Measurements from ENCODE around the gene SLC2A6. TPM values are rescaled to one million over a fixed set of nuclear protein-coding genes. Genes with fewer than 3 reads are reported as not detected.

SLC2A6 gene
- total RNA-seq, 5 donors from 2014 or later (not counting 1 experiment from before 2014, with no cell fraction given), result 3.6 to 6.1 (median 4.9) TPM

- 86% methylated on average over 20 of the region's 24 CpGs for WGBS (ENCODE audit: insufficient coverage)
- ChIA-PET CTCF (no interaction called here), POLR2A (no interaction called here)
- Histone ChIP-seq H3K27me3 (replicated peaks in 1 of 2; ENCODE audit: control insufficient read depth in 2 of 2, extremely low read depth in 1 of 2, insufficient read depth in 2 of 2, low read length in 1 of 2) (peaks cover 0 to 15% of the 10 kb centered on the region in 2 experiments), H3K4me1 (ENCODE audit: control insufficient read depth in 1 of 2, extremely low read depth in 1 of 2, insufficient read depth in 2 of 2, low read length in 2 of 2) (peaks cover 12 to 34% of the 10 kb centered on the region in 2 experiments), H3K4me3 (ENCODE audit: control insufficient read depth in 1 of 2, extremely low read depth in 1 of 2, low read length in 1 of 2) (no peak overlapping the region), H3K27ac (ENCODE audit: low read length) (peak overlapping the region; percentile 65), H3K36me3 (ENCODE audit: control insufficient read depth in 2 of 2, extremely low read depth in 1 of 2, insufficient read depth in 1 of 2, low read length in 1 of 2) (no peaks in the 10 kb centered on the region), H3K9me3 (no peaks in the 10 kb centered on the region)
- Mint-ChIP-seq H3K4me1 (peaks cover 16 to 27% (median 22%) of the 10 kb centered on the region in 3 donors), H3K9me3 (peaks cover 3 to 4% (median 3%) of the 10 kb centered on the region in 3 donors), H3K4me3 (peak overlapping the region in 1 of 3 donors; percentile 11), H3K36me3 (peaks cover 2% of the 10 kb centered on the region), H3K27me3 (peaks cover 0 to 8% of the 10 kb centered on the region in 2 donors), H3K27ac (peak overlapping the region; percentile 26 to 99)
- DNase-seq (no peak), ATAC-seq (replicated peaks in 1 of 4) (no peak)
These were observed 28.5 kb upstream of the SLC2A6 start for GRCh38 chr9:133507246-133507965.

DNA sequence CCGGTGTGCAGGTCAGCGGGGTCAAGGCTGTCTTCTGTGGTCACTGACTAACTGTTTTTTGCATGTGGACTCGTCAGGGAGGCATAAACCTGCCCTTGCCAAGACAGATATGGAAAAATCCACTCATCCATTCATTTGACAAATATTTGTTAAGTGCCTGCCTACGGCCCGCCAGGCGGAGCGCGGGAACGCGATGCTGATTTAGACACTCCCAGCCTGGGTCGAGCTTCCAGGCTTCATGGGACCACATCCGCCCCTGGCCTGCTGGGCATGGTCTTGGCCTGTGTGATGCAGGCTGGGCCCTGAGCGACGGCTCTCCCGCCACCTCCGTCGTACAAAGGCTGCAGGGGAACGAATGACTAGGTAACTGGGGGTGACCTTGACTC lies 27.7 kb upstream of the SLC2A6 start:
- no peak overlapping the region for H3K27ac ChIP-seq (ENCODE audit: low read length)
- H3K9me3 Mint-ChIP-seq, result peaks cover 7 to 12% (median 10%) of the 10 kb centered on the region in 3 donors
- ChIA-PET POLR2A (no interaction called here), CTCF (no interaction called here)
- no peak overlapping the region for H3K4me3 Mint-ChIP-seq
- H3K27ac Mint-ChIP-seq, result peak overlapping the region in 1 of 2 donors; percentile 34
- H3K36me3 ChIP-seq (ENCODE audit: control insufficient read depth in 2 of 2, extremely low read depth in 1 of 2, insufficient read depth in 1 of 2, low read length in 1 of 2), result no peaks in the 10 kb centered on the region
- H3K27me3 Mint-ChIP-seq, result peaks cover 0 to 8% of the 10 kb centered on the region in 2 donors
- H3K9me3 ChIP-seq, result peaks cover 2% of the 10 kb centered on the region
- H3K4me3 ChIP-seq (ENCODE audit: control insufficient read depth in 1 of 2, extremely low read depth in 1 of 2, low read length in 1 of 2), result no peak overlapping the region
- peaks cover 12 to 34% of the 10 kb centered on the region in 2 experiments for H3K4me1 ChIP-seq (ENCODE audit: control insufficient read depth in 1 of 2, extremely low read depth in 1 of 2, insufficient read depth in 2 of 2, low read length in 2 of 2)
- 91% methylated on average over 16 of the region's 18 CpGs for WGBS (ENCODE audit: insufficient coverage)
- H3K36me3 Mint-ChIP-seq, result peaks cover 7% of the 10 kb centered on the region
- DNase-seq (no peak), ATAC-seq (replicated peaks in 1 of 4) (no peak)
- peaks cover 0 to 15% of the 10 kb centered on the region in 2 experiments for H3K27me3 ChIP-seq (replicated peaks in 1 of 2; ENCODE audit: control insufficient read depth in 2 of 2, extremely low read depth in 1 of 2, insufficient read depth in 2 of 2, low read length in 1 of 2)
- peaks cover 16 to 27% (median 22%) of the 10 kb centered on the region in 3 donors for H3K4me1 Mint-ChIP-seq

DNA sequence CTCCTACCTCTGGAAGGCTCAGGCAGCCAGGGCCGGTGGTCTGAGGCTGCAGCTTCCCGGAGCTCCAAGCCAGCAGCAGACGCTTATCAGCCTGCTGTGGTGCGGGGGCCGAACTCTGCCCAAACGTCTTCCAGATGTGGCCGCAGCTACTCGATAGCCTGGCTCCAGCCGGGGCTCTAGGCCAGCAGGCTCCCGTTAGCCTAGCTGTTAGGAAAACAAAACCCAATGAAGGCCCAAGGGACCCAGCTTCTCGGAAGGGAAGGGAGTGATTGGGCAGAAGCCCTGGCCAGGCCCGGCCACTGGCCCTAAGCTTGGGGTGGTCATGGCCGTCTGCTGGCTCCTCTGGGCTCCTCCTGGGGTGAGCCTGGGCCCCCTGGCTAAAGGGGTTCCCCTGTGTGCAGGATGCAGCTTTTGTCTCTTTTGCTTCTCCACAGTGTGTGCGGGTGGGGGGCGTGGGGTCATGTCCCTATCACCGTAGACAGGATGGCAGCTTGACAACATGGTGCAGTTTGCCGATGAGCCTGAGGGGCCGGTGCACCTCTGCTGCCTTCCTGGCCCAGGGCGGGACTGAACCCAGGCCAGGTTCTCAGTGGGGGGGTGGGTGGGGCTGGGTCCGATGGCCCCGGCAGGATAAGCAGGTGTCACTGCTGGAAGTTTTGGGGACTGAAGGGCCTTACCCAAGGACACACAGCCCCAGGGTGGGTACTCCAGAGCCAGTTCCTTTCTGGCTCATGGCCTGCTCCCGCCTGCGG lies 27.2 kb upstream of the SLC2A6 start:
- peaks cover 16 to 27% (median 22%) of the 10 kb centered on the region in 3 donors for H3K4me1 Mint-ChIP-seq
- ATAC-seq (replicated peaks in 1 of 4), result no peak
- no peak overlapping the region for H3K4me3 Mint-ChIP-seq
- H3K27me3 Mint-ChIP-seq, result peaks cover 0 to 8% of the 10 kb centered on the region in 2 donors
- no peak overlapping the region for H3K27ac ChIP-seq (ENCODE audit: low read length)
- DNase-seq, result no peak
- H3K9me3 ChIP-seq, result peaks cover 2% of the 10 kb centered on the region
- peaks cover 12 to 34% of the 10 kb centered on the region in 2 experiments for H3K4me1 ChIP-seq (ENCODE audit: control insufficient read depth in 1 of 2, extremely low read depth in 1 of 2, insufficient read depth in 2 of 2, low read length in 2 of 2)
- H3K27me3 ChIP-seq (replicated peaks in 1 of 2; ENCODE audit: control insufficient read depth in 2 of 2, extremely low read depth in 1 of 2, insufficient read depth in 2 of 2, low read length in 1 of 2), result peaks cover 0 to 15% of the 10 kb centered on the region in 2 experiments
- peak overlapping the region in 1 of 2 donors; percentile 34 for H3K27ac Mint-ChIP-seq
- peaks cover 10% of the 10 kb centered on the region for H3K36me3 Mint-ChIP-seq
- POLR2A ChIA-PET, result no interaction called here
- no peaks in the 10 kb centered on the region for H3K36me3 ChIP-seq (ENCODE audit: control insufficient read depth in 2 of 2, extremely low read depth in 1 of 2, insufficient read depth in 1 of 2, low read length in 1 of 2)
- H3K9me3 Mint-ChIP-seq, result peaks cover 11 to 17% (median 11%) of the 10 kb centered on the region in 3 donors
- no peak overlapping the region for H3K4me3 ChIP-seq (ENCODE audit: control insufficient read depth in 1 of 2, extremely low read depth in 1 of 2, low read length in 1 of 2)
- CTCF ChIA-PET, result interaction anchor here in 1 of 2 donors (0.5 kb wide), 1 partner anchor 110 kb away, joined by 3 read pairs; no protein-coding TSS in a partner anchor
- 88% methylated on average over 18 of the region's 23 CpGs for WGBS (ENCODE audit: insufficient coverage)

DNA sequence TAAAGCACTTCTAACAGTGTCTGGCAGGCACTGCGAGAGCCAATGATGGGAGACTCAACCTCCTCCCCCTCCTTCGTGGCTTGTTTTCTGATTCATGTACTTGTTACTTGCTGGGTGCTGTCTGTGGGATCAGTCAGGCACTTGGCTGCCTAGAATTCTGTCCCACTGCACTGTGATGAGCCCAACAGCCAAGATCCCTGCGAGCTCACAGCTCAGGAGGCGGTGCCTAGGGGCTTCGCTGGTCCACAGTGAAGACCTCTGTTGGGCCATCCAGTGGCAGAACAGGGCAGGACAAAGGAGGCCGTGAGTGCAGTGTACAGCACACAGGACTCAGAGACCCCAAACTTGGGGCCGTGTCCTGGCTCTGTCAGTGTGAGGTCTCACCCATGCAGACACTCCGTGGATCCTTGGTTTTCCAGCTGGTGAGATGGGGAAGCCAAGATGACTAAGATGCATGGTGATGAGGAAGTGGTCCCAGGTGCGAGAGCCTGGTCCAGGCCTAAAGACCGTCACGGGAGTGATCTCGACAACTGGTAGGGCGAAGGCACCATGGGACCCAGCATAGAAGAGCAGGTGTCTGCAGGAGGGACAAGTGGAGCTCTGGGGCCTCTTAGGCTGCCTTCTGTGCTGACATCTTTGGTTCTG lies 26.4 kb upstream of the SLC2A6 start:
- peaks cover 0 to 8% of the 10 kb centered on the region in 2 donors for H3K27me3 Mint-ChIP-seq
- ATAC-seq (replicated peaks in 1 of 4) (no peak), DNase-seq (no peak)
- peaks cover 10% of the 10 kb centered on the region for H3K36me3 Mint-ChIP-seq
- H3K4me3 ChIP-seq (ENCODE audit: control insufficient read depth in 1 of 2, extremely low read depth in 1 of 2, low read length in 1 of 2), result no peak overlapping the region
- H3K27me3 ChIP-seq (replicated peaks in 1 of 2; ENCODE audit: control insufficient read depth in 2 of 2, extremely low read depth in 1 of 2, insufficient read depth in 2 of 2, low read length in 1 of 2), result peaks cover 0 to 15% of the 10 kb centered on the region in 2 experiments
- H3K9me3 Mint-ChIP-seq, result peaks cover 11 to 19% (median 12%) of the 10 kb centered on the region in 3 donors
- peaks cover 16 to 22% (median 20%) of the 10 kb centered on the region in 3 donors for H3K4me1 Mint-ChIP-seq
- ChIA-PET POLR2A (no interaction called here), CTCF (interaction anchor here in 1 of 2 donors (0.5 kb wide), 1 partner anchor 109 kb away, joined by 3 read pairs; no protein-coding TSS in a partner anchor)
- H3K36me3 ChIP-seq (ENCODE audit: control insufficient read depth in 2 of 2, extremely low read depth in 1 of 2, insufficient read depth in 1 of 2, low read length in 1 of 2), result no peaks in the 10 kb centered on the region
- WGBS (ENCODE audit: insufficient coverage), result 91% methylated on average over 12 of the region's 13 CpGs
- H3K27ac ChIP-seq (ENCODE audit: low read length), result no peak overlapping the region
- peaks cover 2% of the 10 kb centered on the region for H3K9me3 ChIP-seq
- H3K4me1 ChIP-seq (ENCODE audit: control insufficient read depth in 1 of 2, extremely low read depth in 1 of 2, insufficient read depth in 2 of 2, low read length in 2 of 2), result peaks cover 12 to 34% of the 10 kb centered on the region in 2 experiments
- peak overlapping the region in 1 of 2 donors; percentile 22 for H3K27ac Mint-ChIP-seq
- H3K4me3 Mint-ChIP-seq, result no peak overlapping the region

DNA sequence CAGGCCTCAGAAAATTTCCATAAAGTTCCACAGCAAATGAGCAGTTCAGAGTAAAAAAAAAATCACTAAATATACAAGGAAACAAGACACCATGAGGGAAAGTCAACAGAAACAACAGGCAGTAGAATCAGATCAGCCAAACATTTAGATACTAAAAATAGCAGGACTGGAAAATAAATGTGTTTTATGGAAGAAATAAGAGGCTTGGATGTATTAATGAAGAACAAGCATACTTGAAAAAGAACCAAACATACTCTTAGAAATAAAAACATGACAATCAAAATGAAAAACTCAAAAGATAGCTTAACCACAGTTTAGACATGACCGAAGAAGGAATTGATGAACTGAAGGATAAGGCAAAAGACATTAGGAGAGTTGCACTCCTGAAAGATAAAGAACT lies 23.2 kb upstream of the SLC2A6 start:
- no CpG with 5 or more reads among the region's 1 CpG for WGBS (ENCODE audit: insufficient coverage)
- no peak for ATAC-seq (replicated peaks in 1 of 4)
- peaks cover 0 to under 1% (median 0%) of the 10 kb centered on the region in 3 donors for H3K4me1 Mint-ChIP-seq
- Histone ChIP-seq H3K9me3 (peaks cover 2% of the 10 kb centered on the region), H3K4me1 (ENCODE audit: control insufficient read depth in 1 of 2, extremely low read depth in 1 of 2, insufficient read depth in 2 of 2, low read length in 2 of 2) (peaks cover 0 to 4% of the 10 kb centered on the region in 2 experiments), H3K27ac (ENCODE audit: low read length) (no peak overlapping the region), H3K4me3 (ENCODE audit: control insufficient read depth in 1 of 2, extremely low read depth in 1 of 2, low read length in 1 of 2) (no peak overlapping the region), H3K27me3 (replicated peaks in 1 of 2; ENCODE audit: control insufficient read depth in 2 of 2, extremely low read depth in 1 of 2, insufficient read depth in 2 of 2, low read length in 1 of 2) (peaks cover 0 to 29% of the 10 kb centered on the region in 2 experiments), H3K36me3 (ENCODE audit: control insufficient read depth in 2 of 2, extremely low read depth in 1 of 2, insufficient read depth in 1 of 2, low read length in 1 of 2) (no peaks in the 10 kb centered on the region)
- ChIA-PET POLR2A (no interaction called here), CTCF (no interaction called here)
- no peak overlapping the region for H3K27ac Mint-ChIP-seq
- H3K36me3 Mint-ChIP-seq, result peaks cover 10% of the 10 kb centered on the region
- H3K4me3 Mint-ChIP-seq, result no peak overlapping the region
- peaks cover 0 to 19% of the 10 kb centered on the region in 2 donors for H3K27me3 Mint-ChIP-seq
- DNase-seq, result no peak
- peaks cover 11 to 19% (median 12%) of the 10 kb centered on the region in 3 donors for H3K9me3 Mint-ChIP-seq

DNA sequence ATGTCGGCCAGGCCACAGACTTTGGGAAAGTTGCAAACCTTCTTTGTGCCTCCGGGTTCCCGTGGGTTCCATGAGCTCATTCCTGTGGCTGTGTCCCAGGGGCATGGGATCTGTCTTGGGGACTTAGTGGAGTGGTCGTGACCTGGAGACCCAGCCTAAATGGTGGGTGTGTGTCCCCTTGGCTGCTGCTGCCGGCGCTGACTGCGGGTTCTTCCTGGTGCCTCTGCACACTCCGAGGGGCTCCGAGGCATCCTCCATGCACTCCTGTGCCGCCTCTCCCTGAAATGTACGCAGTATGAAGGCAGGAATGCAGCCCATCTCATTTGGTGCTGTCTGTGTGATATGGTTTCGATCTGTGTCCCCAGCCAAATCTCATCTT lies 21.0 kb upstream of the SLC2A6 start:
- ATAC-seq (replicated peaks in 1 of 4) (no peak), DNase-seq (no peak)
- Histone ChIP-seq H3K4me3 (ENCODE audit: control insufficient read depth in 1 of 2, extremely low read depth in 1 of 2, low read length in 1 of 2) (no peak overlapping the region), H3K36me3 (ENCODE audit: control insufficient read depth in 2 of 2, extremely low read depth in 1 of 2, insufficient read depth in 1 of 2, low read length in 1 of 2) (no peaks in the 10 kb centered on the region), H3K9me3 (peaks cover 2% of the 10 kb centered on the region), H3K27me3 (replicated peaks in 1 of 2; ENCODE audit: control insufficient read depth in 2 of 2, extremely low read depth in 1 of 2, insufficient read depth in 2 of 2, low read length in 1 of 2) (peaks cover 0 to 29% of the 10 kb centered on the region in 2 experiments), H3K4me1 (ENCODE audit: control insufficient read depth in 1 of 2, extremely low read depth in 1 of 2, insufficient read depth in 2 of 2, low read length in 2 of 2) (no peaks in the 10 kb centered on the region), H3K27ac (ENCODE audit: low read length) (no peak overlapping the region)
- Mint-ChIP-seq H3K4me1 (no peaks in the 10 kb centered on the region), H3K4me3 (no peak overlapping the region), H3K27me3 (peaks cover 0 to 19% of the 10 kb centered on the region in 2 donors), H3K36me3 (peaks cover 10% of the 10 kb centered on the region), H3K9me3 (peaks cover 11 to 19% (median 12%) of the 10 kb centered on the region in 3 donors), H3K27ac (no peak overlapping the region)
- CTCF ChIA-PET, result no interaction called here
- POLR2A ChIA-PET, result no interaction called here
- 71% methylated on average over 11 of the region's 12 CpGs for WGBS (ENCODE audit: insufficient coverage)
